GM15510 (cell line): Measurements from ENCODE around the gene UGT1A9.

ENCODE experiments used
- POLR2A ChIP-seq: IDR thresholded peaks from 3 replicates; pipeline ENCODE4 v1.6.1; 2011; ENCODE audit warnings: borderline replicate concordance; ENCODE audit not compliant: insufficient read length; ENCODE audit errors: extremely low read depth

Gene UGT1A9

DNA sequence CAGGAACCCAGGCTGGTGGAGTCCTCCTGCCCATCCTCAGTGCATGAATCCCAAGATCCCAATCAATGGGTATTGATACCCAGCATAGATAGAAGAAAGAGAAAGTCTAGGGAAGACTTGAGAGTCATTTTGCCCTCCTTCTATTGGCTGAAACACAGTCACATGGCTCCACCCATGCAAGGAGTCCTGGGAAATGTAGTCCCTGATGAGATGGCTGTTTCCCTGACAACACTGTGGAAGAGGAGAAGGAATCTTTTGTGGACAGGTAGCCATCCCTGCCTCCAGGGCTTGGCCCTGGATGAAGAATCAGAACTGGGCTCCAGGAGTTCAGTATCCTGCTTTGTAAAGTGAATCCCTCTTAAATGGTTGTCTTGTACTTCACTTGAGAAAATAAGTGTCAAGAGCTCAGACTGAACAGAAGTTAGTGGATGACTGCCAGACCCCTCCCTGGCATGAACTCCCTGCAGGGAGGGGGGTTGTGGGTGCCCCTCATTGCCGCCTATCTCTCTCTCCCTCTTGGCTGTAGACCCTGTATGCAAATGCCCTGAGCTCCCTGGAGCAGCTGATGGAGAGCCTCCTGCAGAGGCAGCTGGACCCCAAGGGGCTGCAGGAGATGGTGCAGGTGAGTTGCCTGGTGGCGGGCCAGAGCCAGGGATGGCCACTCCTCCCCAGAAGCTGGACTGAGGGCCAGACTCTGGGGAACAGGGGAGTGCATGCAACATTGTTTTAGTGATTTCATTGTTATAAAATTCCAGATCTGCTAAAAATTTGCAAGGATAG lies 142.5 kb downstream of the UGT1A9 start:
- TF ChIP-seq POLR2A, result no peak

DNA sequence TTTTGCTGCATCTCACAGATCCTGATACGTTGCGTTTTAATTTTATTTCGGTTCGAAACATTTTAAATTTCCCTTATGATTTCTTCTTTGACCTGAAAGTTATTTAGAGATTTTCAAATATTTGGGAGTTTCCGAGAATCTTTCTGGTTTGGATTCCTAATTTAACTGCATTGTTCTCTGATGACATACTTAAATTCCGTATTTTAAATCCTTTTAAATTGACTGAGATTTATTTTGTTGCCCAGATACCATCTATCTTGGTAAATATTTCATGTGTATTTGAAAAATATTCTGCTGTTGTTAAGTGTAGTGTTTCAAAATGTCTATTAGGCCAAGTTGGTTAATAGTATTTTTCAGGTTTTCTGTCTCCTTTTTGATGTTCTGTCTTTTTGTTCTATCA lies 144.2 kb downstream of the UGT1A9 start:
- TF ChIP-seq POLR2A, result no peak

DNA sequence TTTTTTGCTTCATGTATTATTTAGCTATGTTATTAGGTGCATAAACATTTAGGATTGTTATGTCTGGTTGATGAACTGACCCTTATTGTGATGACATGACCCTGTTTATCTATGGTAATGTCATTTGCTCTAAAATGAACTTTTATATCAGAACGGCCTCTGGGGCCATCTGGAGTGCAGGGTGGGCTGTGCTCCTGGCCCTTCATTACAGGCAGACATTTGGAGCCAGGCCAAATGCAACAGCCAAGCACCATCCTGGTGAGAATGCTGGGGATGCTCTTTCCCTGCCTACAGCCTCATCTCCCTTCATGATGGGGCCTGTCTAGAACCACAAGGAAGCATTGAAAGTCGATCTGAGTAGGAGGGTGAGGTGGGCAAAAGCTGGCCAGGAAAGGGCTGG lies 144.6 kb downstream of the UGT1A9 start:
- no peak for TF ChIP-seq POLR2A

DNA sequence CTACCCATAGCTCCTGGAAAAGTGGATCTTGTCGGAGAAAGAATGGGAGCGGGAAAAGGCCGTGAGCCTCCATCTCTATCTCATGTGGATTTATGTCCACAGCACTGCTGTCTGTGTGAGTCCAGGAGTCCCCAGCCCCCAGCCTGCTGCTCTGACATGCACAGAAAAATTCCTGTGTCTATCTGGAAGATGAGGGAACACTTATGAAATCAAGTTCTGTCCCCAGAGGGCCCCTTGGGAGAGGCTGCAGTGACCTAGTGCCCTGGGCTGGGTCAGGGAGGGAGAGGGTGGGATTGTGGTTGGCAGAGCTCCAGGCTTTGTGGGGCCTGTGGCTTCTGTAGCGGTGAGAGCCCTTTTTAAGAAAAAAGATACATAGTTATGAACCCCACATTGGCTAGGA lies 145.1 kb downstream of the UGT1A9 start:
- TF ChIP-seq POLR2A, result no peak

DNA sequence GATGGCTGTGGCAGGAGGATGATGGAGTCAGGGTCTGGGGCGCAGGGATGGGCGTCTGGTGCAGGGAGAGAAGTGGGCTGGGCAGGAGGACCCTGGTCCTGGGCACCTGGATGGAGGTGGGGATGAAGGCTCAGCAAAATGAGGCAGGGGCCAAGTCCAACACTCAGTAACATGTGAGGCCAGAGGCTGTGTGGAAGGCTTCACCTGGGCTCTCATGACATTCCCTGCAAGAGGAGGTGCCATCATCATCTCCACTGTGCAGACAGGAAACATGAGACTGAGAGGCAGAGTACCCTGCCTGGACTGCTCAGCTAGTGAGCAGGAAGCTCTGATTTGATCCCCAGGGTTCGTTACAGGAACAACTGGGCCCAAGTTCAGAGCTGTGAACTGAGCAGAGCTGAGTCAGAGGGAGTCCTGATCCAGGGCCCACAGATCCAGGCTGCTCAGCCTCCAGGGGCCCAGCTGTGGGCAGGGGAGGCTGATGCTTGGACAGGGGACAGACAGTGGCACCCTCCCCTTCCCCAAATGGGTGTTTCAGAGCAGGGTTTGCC lies 145.7 kb downstream of the UGT1A9 start:
- no peak for TF ChIP-seq POLR2A

DNA sequence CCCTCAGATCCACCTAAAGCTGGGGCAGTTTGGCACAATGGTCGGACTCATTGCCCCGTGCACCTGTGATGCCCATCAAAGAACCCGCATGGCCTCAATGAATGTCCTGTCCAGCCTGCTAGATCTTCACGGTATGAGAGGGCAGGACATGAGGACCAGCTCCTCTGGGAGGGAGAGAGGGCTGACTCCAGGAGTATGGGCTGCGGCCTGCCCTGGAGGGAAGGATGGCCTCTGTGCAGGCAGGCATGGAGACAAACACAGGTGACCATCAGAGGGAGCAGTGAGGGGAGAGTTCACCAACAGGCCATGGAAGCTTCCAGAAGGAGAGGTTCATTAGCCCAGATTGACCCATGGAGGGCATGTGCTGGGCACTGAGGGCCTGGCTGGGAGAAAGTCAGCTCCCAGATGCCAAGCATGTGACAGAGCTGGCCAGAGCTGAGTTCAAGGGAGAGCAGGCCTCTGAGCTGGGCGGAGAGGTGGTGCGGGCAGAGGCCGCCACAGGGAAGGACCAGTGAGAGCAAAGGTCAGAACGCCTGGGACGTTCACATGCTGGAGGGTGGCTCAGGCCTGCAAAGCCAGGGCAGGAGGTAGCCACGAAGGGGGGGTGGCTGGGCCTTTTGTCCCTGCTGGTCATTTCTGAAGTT lies 146.4 kb downstream of the UGT1A9 start:
- TF ChIP-seq POLR2A, result no peak

DNA sequence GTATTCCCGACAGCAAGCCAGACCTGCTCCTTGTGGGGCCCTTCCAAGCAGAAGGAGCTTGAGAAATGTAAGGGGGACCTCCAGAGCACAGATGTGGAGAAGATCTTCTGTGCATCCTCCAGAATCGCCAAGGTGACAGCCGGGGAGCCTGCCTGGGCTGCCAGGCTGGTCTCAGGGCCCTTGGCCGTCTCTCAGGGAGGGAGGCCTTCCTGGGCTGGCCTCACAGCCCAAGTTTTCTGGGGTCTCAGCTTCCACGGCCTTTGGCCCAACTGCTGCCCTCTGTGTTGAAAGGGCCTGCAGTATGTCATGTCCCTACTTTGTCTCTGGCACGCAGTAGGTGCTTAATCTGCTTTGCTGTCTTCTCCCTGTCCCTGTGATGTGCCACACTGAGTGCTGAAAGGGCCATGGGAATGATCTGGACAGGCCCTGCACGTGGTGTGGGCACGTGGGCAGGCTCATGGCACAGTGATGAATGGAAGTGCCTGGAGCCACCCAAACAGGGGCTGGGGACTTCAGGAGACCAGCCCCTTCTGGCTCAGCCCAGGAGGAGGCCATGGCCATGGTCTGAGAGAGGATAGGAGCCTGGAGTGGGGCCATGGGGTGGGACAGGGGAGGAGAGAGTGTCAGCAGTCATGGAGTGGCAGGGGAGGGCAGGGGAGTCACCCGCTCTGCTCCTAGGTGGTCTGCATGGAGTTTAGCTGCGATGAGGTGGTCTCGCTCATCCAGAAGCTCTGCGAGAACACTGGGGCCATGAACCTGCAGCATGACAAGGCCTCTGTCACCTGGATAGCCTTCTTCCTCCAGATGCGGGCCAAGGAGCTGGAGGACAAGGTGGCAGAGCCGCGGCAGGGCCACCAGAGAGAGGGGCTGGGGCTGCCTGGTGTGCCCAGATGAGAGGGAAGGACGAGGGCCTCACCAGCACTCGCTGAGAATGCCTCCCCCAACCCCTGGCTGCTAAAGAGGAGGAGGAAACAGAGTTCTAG lies 147.2 kb downstream of the UGT1A9 start:
- no peak for TF ChIP-seq POLR2A

DNA sequence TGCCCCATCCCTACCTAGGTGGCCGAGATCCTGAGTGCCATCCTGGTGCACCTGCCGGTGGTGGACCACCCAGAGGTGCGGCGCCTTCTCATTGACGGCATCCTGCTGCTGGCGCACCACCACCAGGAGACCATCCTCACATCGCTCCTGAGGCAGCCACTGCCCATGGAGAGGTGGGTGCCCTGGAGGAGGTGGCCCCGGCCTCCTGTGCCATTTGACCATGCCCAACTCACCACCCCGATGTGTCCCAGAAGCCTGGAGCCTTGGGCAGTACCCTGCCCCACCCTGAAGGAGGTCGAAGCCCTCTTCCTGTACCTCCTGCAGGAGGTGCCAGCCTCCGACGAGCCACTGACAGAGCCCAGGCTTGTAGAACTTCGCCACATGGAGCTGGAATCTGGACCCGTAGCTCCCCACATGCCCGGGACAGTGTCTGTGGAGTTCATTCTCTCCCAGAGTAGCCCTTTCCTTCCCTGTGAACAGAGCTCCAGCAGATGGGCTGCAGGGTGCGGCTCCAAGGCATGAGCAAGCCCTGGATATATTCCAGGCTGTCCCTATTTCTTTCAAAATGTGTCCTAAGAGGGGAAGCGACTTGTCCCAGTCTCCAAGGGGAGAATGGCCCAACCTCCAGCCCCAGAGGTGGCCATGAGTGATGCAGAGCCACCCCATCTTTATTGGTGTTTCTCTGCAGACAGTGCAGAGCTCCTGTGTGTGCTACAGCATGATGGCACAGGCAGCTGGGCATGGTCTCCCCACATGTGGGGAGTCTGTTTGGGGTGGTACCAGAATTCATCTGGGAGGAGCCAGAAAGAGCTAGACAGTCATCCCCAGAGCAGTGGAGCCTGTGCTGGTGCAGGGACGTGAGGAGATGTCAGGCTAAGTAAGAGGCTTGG lies 148.4 kb downstream of the UGT1A9 start:
- TF ChIP-seq POLR2A, result no peak

DNA sequence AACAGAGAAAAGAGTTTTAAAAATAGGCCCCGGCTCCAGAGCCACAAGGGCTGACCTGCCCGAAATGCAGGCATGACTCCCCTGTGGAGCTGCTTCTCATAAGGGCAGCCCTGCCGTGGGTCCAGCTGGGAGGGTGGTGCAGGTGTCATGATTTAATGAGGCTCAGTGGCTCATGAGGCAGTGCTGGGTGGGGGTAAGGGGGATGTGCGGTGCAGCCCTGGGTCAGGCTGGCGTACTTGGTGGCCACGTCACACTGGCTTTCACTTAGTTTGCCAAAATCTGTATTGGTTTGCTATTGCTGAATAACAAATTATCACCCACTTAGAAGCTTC lies 149.0 kb downstream of the UGT1A9 start:
- no peak for TF ChIP-seq POLR2A

DNA sequence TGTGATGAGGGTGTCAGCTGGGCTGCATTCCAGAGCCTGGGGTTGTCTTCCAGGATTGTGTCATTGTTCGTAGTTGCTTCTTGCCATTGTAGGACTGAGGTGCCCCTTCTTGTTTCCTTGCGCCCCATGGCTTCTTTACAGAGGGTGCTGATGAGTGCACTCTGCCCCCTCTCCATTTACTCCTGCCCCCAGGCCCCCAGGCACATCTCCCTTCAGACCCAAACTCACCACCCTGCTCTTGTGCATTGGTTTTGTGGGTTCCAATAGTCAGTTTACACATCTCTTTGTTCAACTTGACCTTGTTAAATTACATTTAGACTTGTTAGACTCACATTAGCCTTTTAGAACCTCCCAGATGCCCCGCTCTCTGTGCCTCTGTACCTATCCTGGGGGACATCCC lies 149.5 kb downstream of the UGT1A9 start:
- TF ChIP-seq POLR2A, result no peak

DNA sequence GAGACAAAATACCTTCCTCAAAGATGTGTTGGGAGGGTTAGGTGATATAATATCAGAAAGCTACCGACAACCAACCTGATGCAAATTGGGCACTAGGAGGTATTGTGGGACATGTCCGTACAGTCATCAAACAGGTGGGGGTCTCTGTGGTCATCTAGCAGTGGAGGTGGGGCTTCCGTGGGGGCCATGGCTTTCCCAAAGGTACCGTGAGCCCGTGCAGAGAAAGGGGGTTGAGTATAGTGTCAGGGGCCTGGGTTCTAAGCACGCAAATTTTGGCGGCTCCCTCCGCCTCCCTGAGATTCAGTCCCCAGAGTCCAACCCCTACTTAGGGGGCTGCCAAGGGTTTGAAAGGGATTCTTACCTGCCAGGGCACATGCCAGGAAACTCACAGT lies 150.0 kb downstream of the UGT1A9 start:
- TF ChIP-seq POLR2A, result no peak

DNA sequence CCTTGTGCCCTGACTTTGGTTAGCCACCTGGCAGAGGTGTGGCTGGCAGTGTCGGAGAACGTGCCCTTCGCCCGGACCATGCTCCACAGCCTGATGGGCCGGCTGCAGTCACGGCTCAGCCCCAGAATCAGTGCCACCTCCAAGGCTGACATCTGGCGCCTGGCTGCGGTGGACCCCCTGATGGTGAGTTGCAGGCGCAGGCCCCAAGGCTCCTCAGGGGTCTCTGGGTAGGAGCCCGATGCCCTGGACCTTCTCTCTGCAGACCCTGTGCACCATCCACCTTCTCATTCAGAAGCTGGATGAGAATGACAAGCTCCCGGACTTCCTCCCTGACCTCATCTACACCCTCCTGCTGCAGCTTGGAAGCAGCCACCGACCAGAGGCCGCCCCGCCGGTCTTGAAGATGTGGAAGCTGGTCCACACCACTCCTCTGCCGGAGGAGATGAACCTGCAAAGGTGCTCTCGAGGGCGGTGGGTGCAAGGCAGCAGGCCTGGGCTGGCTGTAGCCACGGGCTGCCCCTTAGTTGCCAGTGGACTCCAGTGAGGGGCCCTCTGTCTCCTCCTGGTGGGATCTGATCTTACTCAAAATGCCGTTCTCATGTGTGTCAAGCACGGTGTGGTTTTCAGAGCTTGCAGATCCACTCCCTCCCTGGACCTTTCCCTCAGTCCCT lies 150.5 kb downstream of the UGT1A9 start:
- no peak for TF ChIP-seq POLR2A
